ENCODE measurements around the gene TUBA4A.

TUBA4A gene

GRCh38 chr2:219229305-219230058 is 24.2 kb downstream of the TUBA4A start, which contains the start of the genes ANKZF1 and ATG9A:
TSS of gene ANKZF1 (plus strand) at chr2:219229806. CDS start at chr2:219230258, 452 bp downstream.
TSS of gene ATG9A (minus strand) at chr2:219229636. CDS start at chr2:219228024, 1,612 bp downstream.
- DNase-seq = peak; percentile 98

GRCh38 chr2:219228911-219229304 is 24.8 kb downstream of the TUBA4A start:
- no peak for DNase-seq

- no peak for DNase-seq
These were observed 25.4 kb downstream of the TUBA4A start for GRCh38 chr2:219228041-219228910.

- no peak for DNase-seq
These were observed 28.4 kb downstream of the TUBA4A start for GRCh38 chr2:219225350-219225749.

GRCh38 chr2:219223831-219224610 is 29.7 kb downstream of the TUBA4A start:
- no peak for DNase-seq

GRCh38 chr2:219221957-219222518 is 31.7 kb downstream of the TUBA4A start:
- DNase-seq = no peak

GRCh38 chr2:219220652-219221402 is 32.9 kb downstream of the TUBA4A start:
- DNase-seq = no peak

- no peak for DNase-seq
These were observed 33.8 kb downstream of the TUBA4A start for GRCh38 chr2:219219784-219220532.

GRCh38 chr2:219218732-219219701 is 34.7 kb downstream of the TUBA4A start, which contains the start of gene ABCB6:
TSS of gene ABCB6 (minus strand) at chr2:219218958. CDS start at chr2:219218673, 285 bp downstream.
- DNase-seq = peak; percentile 100

- DNase-seq = no peak
These were observed 35.4 kb downstream of the TUBA4A start for GRCh38 chr2:219218217-219218731.

GRCh38 chr2:219216535-219216915 is 37.2 kb downstream of the TUBA4A start:
- no peak for DNase-seq

GRCh38 chr2:219215871-219216534 is 37.7 kb downstream of the TUBA4A start:
- no peak for DNase-seq

- DNase-seq = no peak
These were observed 38.9 kb downstream of the TUBA4A start for GRCh38 chr2:219214786-219215185.

- no peak for DNase-seq
These were observed 39.6 kb downstream of the TUBA4A start for GRCh38 chr2:219214141-219214540.

- no peak for DNase-seq
These were observed 40.1 kb downstream of the TUBA4A start for GRCh38 chr2:219213486-219214071.

- no peak for DNase-seq
These were observed 40.7 kb downstream of the TUBA4A start for GRCh38 chr2:219213026-219213415.

GRCh38 chr2:219210886-219211362 is 42.8 kb downstream of the TUBA4A start:
- DNase-seq = no peak

GRCh38 chr2:219210196-219210885 is 43.4 kb downstream of the TUBA4A start:
- DNase-seq = no peak
